ENCODE data around the gene RBM23. TPM values are rescaled to one million over a fixed set of nuclear protein-coding genes. Genes with fewer than 3 reads are reported as not detected.

RBM23 gene
- total RNA-seq, 1 experiment from 2014 or later = 78.9 TPM

GRCh38 chr14:22871224-22872032, 47.5 kb downstream of the RBM23 start, which contains the start of gene LRP10:
Gene LRP10 (plus strand): TSS chr14:22871740. CDS start chr14:22872304, 564 bp downstream.
- peak within 1 kb of the TSS; percentile 76 for H3K9ac ChIP-seq (ENCODE audit: low read length)
- peaks cover 15% of the 10 kb centered on the region; the same call in 1 of the 2 replicates for H3K36me3 ChIP-seq (ENCODE audit: low read depth, low read length)
- H3K27ac ChIP-seq (ENCODE audit: low read length) = peak within 1 kb of the TSS; percentile 94
- peaks cover 20% of the 10 kb centered on the region for H3K79me2 ChIP-seq (ENCODE audit: low read length)
- H3K9me2 ChIP-seq (replicated peaks; ENCODE audit: low read length) = no peaks in the 10 kb centered on the region
- no peaks in the 10 kb centered on the region for H3K9me3 ChIP-seq (ENCODE audit: low read length)
- peak; percentile 89 for DNase-seq
- H3K4me3 ChIP-seq (ENCODE audit: low read length) = peak within 1 kb of the TSS; percentile 88
- BruUV-seq (replicated peaks) = TSS peak; percentile 74
- H3K4me1 ChIP-seq (ENCODE audit: insufficient read depth, low read length) = peaks cover 18% of the 10 kb centered on the region
- peak within 1 kb of the TSS; percentile 94 for H3K4me2 ChIP-seq (ENCODE audit: low read length)
- no peak for TF ChIP-seq EZH2phosphoT487 (IDR thresholded peaks at IDR 0.05; ENCODE audit: borderline replicate concordance, low read length)
- intact Hi-C loops (cut with micrococcal nuclease) = loop anchor here (1.0 to 5.0 kb wide), 4 partner anchors 16 to 56 kb away; partner anchors contain the start of gene PRMT5
- ChIA-PET CTCF (interaction anchor here (0.6 to 0.7 kb wide), 4 partner anchors 15 to 214 kb away, joined by 3 to 4 read pairs (median 3); no protein-coding TSS in a partner anchor), POLR2A (ENCODE audit: unreplicated experiment) (interaction anchor here (0.6 to 0.9 kb wide), 4 partner anchors 17 to 123 kb away, joined by 3 to 6 read pairs (median 3); no protein-coding TSS in a partner anchor)
- H4K20me1 ChIP-seq (ENCODE audit: low read length) = no peaks in the 10 kb centered on the region
- ATAC-seq = peak; percentile 85
- H3F3A ChIP-seq (ENCODE audit: low read length, unreplicated experiment) = peaks cover 6% of the 10 kb centered on the region
- H2AFZ ChIP-seq (ENCODE audit: low read length) = peak within 1 kb of the TSS; percentile 94
- H3K27me3 ChIP-seq (ENCODE audit: low read length) = no peaks in the 10 kb centered on the region

GRCh38 chr14:22870811-22871223, 48.1 kb downstream of the RBM23 start:
- no peaks in the 10 kb centered on the region for H3K9me3 ChIP-seq (ENCODE audit: low read length)

More at GRCh38 chr14:22870811-22871223, 48.1 kb downstream of the RBM23 start:
- Histone ChIP-seq H3K9me2 (replicated peaks; ENCODE audit: low read length) (no peaks in the 10 kb centered on the region), H3K36me3 (ENCODE audit: low read depth, low read length) (peaks cover 13% of the 10 kb centered on the region; the same call in 1 of the 2 replicates), H3K79me2 (ENCODE audit: low read length) (peaks cover 20% of the 10 kb centered on the region), H3K4me1 (ENCODE audit: insufficient read depth, low read length) (peaks cover 18% of the 10 kb centered on the region), H4K20me1 (ENCODE audit: low read length) (no peaks in the 10 kb centered on the region), H3K4me2 (ENCODE audit: low read length) (peak overlapping the region; percentile 94), H3F3A (ENCODE audit: low read length, unreplicated experiment) (peaks cover 6% of the 10 kb centered on the region), H3K4me3 (ENCODE audit: low read length) (peak overlapping the region; percentile 88), H3K9ac (ENCODE audit: low read length) (peak overlapping the region; percentile 5; the same call in 1 of the 2 replicates), H3K27ac (ENCODE audit: low read length) (peak overlapping the region; percentile 94), H2AFZ (ENCODE audit: low read length) (peak overlapping the region; percentile 45), H3K27me3 (ENCODE audit: low read length) (no peaks in the 10 kb centered on the region)
- ATAC-seq = no peak
- no peak for DNase-seq
- ChIA-PET POLR2A (ENCODE audit: unreplicated experiment) (interaction anchor here (0.6 to 0.9 kb wide), 3 partner anchors 47 to 124 kb away, joined by 3 to 6 read pairs (median 3); no protein-coding TSS in a partner anchor), CTCF (interaction anchor here (0.7 kb wide), 1 partner anchor 213 kb away, joined by 3 read pairs; no protein-coding TSS in a partner anchor)
- no TSS peak for BruUV-seq (replicated peaks)
- intact Hi-C loops (cut with micrococcal nuclease) = loop anchor here (1.0 to 5.0 kb wide), 2 partner anchors 18 to 56 kb away; partner anchors contain the start of gene PRMT5
- no peak for TF ChIP-seq EZH2 (IDR thresholded peaks at IDR 0.05; ENCODE audit: low read length, unreplicated experiment)
- TF ChIP-seq EZH2phosphoT487 (IDR thresholded peaks at IDR 0.05; ENCODE audit: borderline replicate concordance, low read length) = no peak
- TF ChIP-seq CTCF (conservative IDR thresholded peaks at IDR 0.05; ENCODE audit: low read depth, low read length) = no peak

Data from PC-3 (cell line).